ENCODE results near the gene SOS2.

DNA sequence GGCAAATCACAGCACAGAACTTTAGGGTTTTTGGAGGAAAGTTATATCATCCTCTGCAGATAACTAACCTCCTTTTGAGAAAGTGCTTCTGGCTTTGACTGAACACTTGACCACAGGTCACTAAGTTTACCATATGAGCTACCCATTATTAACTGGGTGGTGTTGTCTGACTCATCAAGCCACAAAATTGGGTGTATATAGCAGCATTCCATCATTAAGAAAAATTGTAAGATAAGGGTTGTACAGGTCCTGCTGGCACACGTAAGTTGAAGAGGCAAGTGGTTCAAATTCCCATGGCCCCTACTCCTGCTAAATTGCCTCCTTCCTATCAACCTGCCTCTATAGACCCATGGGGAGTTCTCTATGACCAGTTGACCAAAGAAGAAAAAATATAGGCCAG lies 41.1 kb upstream of the SOS2 start:
- TF ChIP-seq, protein P1, sequence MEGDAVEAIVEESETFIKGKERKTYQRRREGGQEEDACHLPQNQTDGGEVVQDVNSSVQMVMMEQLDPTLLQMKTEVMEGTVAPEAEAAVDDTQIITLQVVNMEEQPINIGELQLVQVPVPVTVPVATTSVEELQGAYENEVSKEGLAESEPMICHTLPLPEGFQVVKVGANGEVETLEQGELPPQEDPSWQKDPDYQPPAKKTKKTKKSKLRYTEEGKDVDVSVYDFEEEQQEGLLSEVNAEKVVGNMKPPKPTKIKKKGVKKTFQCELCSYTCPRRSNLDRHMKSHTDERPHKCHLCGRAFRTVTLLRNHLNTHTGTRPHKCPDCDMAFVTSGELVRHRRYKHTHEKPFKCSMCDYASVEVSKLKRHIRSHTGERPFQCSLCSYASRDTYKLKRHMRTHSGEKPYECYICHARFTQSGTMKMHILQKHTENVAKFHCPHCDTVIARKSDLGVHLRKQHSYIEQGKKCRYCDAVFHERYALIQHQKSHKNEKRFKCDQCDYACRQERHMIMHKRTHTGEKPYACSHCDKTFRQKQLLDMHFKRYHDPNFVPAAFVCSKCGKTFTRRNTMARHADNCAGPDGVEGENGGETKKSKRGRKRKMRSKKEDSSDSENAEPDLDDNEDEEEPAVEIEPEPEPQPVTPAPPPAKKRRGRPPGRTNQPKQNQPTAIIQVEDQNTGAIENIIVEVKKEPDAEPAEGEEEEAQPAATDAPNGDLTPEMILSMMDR (IDR thresholded peaks at IDR 0.05) = no peak
- TF ChIP-seq POLR2A (IDR thresholded peaks at IDR 0.05) = no peak

All from heart left ventricle (tissue), 13 donors.